ENCODE data around the gene RSPH6A.

GRCh38 chr19:45804959-45805230, 10.2 kb downstream of the RSPH6A start:
- TF ChIP-seq CTCF (IDR thresholded peaks at IDR 0.05) (no peak), POLR2A (IDR thresholded peaks at IDR 0.05) (peak in 1 of 2 donors; percentile 5)
